ENCODE measurements around the gene ABCF2.
A peak's percentile ranks its signal among the peaks of the same experiment; 100 is the strongest.

The ABCF2 gene

DNA sequence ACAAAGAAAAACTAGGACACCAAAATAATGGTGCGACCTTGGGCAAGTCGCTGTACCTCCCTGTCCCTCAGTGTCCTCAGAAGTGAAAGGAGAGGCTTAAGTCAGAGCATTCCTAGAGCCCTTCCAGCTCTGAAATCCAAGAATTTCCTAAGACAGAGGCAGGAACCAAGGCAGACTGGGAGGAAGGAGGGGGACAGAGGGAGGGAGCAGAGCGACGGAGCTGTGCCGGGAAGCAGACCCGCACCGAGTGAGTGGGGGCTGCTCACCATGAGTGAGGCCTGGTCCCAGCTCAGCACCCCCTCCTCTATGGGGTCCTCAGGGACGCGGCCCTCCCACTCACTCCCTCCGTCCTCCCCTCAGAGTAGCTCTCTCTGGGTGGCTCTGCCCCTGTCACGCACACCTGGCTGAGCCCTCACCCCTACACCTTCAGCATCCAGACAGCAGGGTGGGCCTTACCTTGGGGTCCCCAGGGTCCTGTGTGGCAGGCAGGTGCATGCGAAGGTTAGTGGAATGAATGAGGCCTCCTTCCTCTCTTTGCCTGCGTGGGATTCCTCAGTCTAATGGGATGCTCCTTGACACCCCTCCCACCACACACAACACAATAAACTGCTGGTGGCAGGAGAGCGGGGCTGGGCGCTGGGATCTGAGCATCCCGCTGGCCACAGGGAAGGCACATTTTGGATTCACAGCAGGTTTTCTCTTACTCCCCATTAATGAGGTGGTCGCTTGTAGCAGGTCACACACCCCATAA, 26.1 kb upstream of the ABCF2 start:
- no peak for DNase-seq (ENCODE audit: low spot score)

DNA sequence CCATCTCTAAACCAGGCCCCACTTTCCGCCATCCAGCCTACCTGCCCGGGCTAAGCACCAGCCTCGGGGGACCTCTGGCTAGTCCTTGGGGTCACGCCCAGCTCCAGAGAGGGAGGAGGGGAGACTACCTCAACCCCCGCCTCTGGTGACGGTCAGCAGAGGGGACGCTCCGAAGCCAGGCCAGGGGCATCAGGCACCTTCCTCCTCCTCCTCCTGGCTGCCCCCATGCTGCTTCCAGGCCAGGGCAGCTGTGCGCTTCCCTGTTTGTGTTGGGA, 25.5 kb upstream of the ABCF2 start:
- no peak for DNase-seq (ENCODE audit: low spot score)

DNA sequence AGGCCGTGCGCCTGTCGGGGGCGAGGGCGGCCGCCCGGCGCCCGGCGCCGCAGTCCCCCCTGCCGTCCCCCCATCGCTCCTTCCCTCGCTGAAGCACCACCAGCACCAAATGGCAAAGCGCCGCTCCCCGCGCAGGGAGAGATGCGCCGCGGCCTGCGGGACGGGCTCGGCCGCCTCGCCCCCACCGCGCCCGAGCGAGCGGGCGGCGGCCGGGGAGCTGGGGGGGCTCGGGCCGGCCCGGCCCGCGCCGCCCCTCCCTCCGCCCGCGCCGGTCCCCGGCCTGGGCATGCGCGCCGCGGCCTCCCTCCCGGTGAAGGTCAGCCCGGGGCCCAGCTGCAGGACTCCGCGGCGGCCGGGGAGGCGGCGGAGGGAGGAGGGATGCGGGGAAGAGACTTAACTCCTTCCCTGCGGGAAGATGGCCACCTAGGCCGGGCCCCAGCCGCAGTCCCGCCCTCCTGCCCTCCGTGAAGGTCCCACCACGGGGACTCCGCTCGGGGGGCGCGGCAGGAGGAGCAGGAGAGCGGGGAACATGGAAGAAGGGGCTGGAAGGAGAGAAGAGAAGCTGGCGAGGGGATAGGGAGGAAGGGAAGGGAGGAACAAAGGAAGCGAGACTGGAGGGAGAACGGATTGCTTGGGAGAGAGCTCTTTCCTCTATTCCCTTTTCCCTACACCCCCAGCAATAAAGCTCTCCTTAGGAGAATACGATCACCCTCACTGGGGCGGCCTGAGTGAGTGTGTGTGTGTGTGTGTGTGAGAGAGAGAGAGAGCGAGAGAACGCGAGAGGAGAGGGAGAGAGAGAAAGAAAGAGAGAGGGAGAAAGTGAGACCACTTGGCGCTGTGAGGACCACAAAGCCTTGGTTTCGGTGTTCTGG, 24.9 kb upstream of the ABCF2 start:
- no peak for DNase-seq (ENCODE audit: low spot score)

DNA sequence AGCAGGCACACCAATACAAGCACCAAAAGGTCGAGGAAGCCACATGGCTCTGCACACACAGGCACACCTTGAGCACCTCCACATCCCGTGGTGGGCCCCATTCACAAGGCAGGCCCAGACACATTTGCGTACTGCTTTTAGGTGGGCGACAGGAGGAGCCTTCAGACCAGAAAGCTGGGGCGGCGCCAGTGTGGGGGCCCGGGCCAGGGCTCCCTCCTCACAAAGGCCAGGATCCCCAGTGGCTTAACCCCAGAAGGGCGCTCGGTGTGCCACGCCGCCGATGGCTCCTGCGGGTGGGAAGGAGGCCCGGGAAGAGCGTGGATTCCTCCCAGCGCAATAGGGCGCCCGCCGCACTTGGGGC, 24.3 kb upstream of the ABCF2 start:
- DNase-seq (ENCODE audit: low spot score), result no peak

DNA sequence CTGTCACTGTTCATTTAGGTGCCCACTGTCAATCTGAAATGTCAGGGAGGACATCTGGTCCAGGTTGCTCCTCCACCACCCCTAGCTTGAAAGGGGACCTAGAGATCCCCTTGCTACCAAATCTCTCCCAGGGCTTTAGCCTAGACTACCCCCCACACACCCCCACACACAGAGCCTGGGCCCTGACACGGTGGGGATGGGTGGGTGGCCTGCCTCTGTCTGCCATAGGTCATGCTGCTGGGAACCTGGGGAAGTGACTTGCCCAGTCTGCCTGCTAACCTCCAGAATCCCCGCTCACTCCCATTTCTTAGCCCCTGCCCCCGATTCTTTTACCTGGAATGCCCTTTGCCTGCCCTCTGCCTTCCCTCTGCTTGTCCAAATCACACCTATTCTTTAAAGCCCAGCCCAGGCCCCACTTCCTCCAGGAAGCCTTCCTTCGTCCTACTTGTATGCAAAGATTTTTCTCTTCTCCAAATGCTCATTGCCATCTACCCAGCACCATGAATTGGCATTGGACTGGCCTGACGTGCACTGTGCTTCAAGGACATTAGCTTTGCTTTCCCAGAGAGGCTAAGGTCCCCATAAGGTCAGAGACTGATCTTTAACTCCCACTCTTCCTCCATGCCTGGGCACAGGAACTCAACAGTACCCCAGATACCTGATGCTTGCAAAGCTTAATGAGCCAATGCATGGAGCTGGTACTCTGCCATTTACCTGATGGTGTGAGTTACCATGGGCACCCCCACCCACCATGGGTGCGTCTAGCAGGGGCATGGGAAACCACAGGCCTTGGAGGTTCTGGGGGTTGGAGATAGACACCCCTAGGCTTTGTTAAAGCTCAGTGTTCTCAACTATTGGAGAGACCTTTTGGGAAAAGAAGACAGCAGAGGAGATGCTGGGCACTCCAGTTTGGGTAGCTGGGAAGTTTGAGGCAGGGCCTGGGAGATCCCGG, 23.5 kb upstream of the ABCF2 start:
- no peak for DNase-seq (ENCODE audit: low spot score)

DNA sequence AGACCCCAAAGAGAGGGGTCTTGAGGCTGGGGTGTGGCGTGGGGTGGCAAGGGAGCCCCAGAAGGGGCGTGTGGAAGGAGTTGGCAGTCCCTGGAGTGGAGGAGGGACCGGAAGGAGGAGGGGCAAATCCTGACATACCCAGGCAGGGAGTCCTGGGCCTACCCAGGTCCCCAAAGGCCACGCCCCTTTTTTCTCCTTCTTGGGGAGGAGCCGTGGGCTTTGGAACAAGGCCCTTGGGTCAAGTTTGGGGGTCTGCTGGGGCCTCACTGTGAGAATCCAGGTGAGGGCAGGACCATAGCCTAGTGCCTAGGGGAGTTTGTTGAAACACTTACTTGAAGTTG, 22.7 kb upstream of the ABCF2 start:
- DNase-seq (ENCODE audit: low spot score), result no peak

DNA sequence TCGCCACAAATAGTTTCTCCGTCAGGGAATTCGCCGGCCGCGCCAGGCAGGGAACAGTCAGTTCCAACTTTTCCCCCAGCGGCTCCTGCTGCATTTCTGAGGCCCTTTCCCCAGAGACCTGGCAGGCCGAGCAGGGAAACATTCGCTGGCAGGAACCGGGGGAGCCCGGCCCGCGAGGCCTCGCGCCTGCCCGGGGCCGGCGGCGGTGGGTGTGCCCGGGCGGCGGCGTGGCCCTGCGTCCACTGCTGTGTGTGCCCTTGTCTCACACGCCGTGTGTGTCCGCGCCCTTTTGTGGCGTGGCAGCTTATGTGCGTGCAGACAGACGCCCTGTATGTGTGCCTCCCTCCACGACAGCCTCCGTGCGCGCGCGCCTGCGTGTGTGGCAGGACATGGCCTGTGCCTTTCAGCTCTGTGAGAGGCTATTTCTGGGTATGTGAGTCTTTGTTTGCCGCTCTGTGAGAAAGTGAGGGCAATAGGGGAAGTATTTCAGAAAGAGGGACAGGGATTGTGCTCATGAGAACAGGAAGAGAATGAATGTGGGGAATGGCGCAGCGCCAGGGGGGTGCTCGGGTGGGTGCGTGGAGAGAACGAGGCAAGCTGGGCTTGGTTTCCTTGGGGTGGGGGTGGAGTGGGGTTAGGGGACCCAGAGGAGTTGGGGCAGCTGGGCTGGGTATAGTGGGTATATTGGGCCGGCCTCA, 22.2 kb upstream of the ABCF2 start:
- peak; percentile 65 for DNase-seq (ENCODE audit: low spot score)

DNA sequence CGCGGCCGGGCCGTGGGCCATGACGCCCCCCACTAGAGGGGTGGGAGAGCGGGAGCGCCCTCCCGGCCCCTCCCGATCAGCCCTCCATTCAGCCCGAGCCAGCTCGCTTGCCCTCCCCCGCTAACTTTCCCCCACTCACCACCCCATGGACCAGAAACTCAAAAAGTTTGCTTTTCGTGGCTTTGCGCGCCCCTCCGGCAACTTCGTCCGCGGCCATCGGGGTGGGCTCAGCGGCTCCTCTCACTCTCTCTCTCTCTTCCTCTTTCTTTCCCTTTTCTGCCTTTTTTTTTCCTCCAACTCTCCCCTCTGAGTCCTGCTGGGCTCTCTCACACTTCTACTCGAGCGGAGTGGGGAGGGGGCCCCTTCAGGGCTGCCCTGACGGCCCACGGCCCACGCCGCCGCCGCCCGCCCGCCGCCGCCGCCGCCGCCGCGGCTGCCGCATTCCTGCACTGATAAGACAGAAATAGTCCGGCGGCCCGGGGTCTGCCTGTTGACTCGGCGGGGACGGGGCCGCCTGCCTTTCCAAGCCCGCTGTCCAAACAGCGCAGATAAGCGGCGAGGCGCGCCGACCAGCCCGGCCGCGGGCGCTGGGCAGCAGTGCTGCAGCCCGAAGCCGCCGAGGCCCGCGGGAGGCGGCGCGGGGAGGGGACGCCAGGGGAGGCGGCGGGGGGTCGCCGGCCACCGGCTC, 21.5 kb upstream of the ABCF2 start, which contains the start of gene SMARCD3:
Gene SMARCD3, minus strand, starts transcription at position 349 of the 688 bp plus-strand sequence. Its CDS starts 132 bp downstream, at position 217.
- no peak for DNase-seq (ENCODE audit: low spot score)

DNA sequence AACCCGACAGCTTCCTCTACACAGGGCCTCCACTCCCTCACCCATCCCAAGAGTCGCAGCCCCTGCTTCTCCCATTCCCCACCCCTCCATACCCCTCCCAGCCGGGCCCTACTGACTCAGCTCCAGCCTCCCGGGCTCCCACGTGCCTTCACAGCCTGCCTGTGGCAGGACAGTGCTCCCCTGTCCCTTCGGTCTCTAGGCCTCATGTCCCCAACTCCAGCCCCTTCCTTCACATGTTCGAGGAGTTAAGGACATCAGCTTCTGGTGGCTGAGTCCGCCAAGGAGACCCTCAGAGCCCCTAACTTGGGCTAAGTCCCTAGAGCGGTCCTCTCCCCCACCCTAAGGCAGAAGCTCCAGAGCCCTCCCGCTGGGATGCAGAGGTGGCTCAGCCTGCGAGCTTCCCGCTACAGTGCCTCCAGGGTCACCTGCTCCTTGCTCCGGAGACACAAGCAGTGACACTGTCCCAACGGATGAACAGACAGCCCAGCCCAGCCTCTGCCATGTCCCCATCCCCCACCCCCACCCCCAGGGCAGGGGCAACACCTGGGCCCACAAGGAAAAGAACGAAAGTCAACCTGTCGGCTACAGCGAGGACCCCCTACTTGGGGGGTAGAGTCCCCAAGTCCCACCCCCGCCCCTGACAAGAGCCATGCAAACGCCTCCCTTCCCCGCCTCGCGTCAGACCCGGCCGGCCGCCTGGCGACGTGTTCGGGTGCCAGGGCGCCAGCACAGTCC, 20.8 kb upstream of the ABCF2 start:
- no peak for DNase-seq (ENCODE audit: low spot score)

DNA sequence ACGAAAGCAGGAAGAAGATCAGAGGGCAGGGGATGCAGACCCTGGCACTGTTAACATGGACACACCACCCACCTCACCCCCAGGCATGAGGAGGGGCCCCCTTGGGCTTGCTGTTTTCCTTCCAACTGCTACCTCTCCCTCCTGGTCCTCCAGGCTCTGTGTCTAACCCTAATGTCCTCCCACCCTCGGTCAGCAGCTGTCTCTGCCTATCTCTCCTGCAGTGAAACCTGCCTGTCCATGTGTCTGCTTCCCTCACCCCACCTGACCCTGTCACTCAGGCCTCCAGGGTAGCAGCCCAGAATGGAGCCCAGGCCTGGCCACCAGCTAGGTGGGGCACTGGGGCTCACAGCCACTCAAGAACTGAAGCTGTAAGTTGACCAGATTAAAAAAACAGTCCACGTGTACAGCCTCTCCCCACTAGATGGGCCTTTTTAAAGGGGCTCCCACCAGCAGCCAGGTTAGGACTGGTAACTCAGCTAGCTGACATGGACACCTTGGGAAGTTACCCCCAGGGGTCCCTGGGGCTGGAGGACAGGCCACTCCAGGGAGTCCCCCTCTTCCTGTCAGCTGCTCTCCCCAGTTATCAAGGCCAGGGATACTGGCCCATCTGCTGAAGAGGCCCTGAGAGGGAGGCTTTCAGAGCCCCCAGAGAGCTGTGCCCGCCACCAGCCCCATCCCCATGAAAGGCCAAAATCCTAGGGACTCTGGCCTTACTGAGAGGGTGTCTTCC, 20.0 kb upstream of the ABCF2 start:
- no peak for DNase-seq (ENCODE audit: low spot score)

DNA sequence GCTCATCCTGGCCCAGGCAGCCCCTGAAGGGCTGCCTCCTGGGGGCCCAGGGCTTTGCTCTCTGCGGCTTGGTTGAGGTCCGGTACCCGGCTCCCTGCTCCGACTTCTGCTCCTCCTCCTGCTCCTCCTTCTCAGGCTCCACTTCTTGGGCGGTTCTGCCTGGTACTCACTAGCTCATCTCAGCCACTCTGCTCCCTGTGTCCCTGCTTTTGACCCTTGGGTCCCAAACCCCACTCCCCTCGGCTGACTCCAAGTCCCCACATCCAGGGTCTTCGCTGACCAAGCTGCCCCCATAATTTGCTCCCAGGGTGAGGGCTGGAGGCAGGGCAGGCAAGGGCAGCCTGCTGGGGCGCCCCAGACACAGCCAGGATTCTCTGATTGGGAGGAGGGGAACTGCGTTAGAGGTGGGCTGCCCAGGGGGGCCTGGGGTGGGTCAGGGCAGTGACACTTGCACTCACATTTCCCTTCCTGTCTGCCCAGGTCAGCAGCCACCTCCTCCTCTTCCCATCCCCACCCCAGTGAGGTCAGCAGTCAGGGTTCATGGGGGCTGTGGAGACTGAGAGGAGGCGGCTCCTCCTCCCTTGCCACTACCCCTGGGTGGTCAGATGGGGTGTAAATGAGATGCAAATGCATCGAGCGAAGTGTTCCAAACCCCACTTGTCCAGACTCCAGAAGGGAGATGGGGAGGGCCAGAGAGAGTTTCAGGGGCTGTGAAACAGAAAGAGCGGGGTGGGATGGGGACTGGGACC, 19.3 kb upstream of the ABCF2 start:
- DNase-seq (ENCODE audit: low spot score), result peak; percentile 34

DNA sequence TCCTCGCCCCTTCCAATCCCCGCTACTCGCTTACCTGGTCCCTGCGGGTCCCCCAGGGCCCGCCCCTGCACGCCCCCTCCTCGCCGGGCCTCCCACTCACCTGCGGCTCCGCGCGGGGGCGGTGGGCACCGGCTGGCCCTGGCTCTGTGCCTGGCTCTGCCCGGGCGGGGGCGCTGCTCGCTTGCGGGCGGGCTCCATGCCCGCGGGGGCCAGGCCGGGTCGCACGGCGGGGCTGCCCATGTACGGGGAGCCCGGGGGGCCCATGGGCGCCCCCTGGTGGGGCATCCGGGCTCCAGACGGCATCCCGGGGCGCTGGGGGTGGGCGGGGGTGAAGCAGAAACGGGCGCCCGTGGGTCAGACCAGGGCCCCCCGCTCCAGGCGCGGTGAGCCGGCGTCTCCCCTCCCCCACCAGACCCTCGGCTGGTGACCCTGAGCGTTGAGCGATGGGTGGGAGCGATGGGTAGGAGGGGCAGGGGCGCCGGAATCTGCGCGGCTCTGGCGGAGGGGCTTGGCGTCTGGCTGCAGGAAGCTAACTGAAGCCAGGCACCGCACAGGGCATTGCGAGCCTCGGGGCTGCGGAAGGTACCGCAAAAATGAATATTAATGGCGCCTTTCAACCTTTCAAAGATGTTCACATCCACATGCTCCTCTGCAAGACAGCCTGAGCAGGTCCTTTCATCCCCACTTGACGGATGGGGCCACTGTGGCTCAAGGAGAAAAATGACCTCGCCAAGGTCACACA, 18.5 kb upstream of the ABCF2 start:
- peak; percentile 92 for DNase-seq (ENCODE audit: low spot score)

DNA sequence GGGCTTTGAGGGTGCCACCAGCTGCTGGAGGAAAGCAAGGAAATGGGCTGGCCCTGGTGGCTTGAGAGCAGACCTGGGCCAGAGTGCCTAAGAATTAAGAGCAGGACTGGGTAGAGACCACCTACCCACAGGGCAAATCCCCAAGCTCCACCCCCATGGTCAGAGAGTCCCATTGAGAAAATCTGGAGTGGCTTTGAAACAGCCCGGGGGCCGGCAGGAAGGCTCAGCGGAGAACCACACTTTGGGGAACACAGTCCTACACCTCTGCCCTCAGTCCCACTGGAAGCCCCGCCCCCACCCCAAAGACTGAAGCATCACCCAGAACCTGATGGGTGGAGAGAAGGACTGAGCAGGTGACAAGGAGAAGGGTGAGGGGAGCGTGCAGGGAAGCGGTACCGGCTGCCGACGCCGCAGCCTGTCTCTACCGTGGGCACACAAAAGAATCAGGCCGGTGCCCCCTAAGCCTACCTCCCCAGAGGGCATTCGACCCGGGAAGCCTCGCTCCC, 17.9 kb upstream of the ABCF2 start:
- DNase-seq (ENCODE audit: low spot score), result peak; percentile 38

DNA sequence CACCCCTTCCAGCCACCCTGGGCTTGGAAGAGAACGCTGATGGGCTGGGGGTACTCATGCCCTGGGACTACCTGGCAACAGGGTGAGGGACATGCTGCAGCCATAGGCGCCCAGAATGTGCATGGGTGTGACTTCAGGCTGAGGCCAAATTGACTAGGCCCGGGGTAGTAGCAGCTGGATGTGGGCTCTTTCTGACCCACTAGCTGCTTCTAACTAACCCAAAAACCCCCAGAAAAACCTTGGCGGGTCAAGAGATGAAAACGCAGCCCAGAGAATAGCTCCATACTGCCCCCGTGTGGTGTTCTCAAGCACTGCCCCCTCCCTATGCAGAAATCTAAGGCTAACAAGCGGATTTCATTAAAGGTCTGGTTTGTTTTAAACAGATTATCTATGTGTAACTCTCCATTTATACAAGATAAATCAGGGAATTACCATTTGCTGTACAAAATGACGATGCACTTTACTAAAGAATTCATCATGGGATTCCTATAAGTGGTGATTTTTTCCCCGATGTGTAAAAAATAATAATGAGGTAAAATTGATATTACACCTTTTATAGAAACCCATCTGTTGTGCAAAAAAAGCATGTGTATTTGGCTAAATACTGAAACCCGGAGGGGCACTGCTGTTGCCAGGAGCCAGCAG, 17.3 kb upstream of the ABCF2 start:
- DNase-seq (ENCODE audit: low spot score), result peak; percentile 76

DNA sequence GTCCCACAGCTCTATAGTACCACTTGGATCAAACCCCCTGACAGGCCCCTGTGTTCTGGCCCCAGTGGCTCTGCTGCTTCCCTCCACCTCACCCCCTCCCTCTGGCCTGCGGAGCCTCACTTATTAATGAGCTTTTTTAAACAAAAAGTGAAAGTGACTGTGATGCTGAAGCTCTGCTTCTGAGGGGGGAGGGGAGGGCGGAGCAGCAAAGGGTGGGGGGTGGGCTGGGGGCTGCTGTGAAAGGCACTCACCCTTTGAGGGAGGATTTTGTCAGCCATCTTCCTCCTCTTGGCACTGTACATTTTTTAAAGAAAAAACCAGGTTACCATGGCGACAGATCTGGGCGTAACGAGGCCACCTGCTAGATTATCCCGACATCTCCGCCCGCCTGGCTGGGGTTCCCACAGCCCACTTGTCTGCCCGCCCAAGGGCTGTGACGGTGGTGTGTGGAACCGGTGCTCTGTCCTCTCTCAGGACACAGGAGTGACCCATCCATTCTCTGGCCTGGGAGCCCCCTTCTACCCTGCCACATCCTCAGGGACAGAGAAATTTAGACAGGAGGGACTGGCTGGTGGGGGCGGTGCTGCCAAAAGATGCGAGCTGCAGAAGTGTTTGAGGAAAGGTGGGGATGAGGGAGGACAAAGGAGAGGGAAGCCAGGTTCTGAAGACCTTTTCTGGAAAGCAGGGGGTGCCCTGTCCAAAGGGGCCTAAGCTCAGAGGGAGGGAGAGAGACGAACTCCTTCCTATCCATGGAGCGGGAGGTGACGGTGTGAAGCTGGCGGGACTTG, 16.6 kb upstream of the ABCF2 start:
- peak; percentile 53 for DNase-seq (ENCODE audit: low spot score)

DNA sequence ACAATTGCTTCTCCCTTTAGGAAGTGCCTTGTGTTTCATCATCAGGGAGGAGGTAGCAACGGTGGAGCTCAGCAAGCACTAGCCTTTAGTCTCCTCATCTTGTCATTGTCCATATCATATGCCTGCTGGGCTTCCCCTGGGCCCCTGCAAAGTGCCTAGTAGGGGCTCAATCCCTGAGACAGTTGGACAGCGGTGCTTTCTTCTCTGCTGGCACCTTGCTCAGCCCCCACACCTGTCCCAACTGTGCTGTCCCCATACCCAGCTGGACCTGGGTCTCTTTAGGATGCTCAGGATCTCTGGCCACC, 16.0 kb upstream of the ABCF2 start:
- peak; percentile 25 for DNase-seq (ENCODE audit: low spot score)
